LoVo (cell line): ENCODE data around the gene ZFR.
"Not testable (repeated sequence)": the region's sequence is repeated elsewhere in the genome, so short reads cannot be mapped to it uniquely, and the experiment has no call there.

Experiments
- DNase-seq: peaks from one replicate; pipeline ENCODE4 v3.0.0-alpha.2; 2016; ENCODE audit warnings: low spot score

ZFR gene

DNA sequence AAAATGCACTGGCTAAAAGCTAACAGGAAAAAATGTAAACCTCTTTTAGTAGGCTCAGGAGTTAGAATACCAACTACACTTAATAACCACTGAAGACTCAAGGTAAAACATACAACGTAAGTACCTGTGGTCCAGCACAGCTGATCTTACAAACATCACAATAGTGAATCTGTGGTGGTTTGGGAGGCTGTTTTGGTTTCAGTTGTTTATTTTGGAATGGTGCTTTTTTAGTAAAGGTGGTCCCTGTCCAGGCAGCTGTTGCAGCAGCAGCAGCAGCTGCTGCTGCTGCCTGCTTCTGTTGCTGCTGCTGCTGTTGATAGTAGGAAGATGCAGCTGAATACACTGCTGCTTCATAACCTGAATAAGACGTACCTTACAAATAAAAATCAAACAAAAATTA is 37.9 kb downstream of the ZFR start:
- DNase-seq: no peak

GRCh38 chr5:32405507-32405906 is 39.0 kb downstream of the ZFR start:
- no peak for DNase-seq

- no peak for DNase-seq
These were observed 40.8 kb downstream of the ZFR start for GRCh38 chr5:32403760-32404159.

GRCh38 chr5:32400401-32400800 is 44.1 kb downstream of the ZFR start:
- no peak for DNase-seq

DNA sequence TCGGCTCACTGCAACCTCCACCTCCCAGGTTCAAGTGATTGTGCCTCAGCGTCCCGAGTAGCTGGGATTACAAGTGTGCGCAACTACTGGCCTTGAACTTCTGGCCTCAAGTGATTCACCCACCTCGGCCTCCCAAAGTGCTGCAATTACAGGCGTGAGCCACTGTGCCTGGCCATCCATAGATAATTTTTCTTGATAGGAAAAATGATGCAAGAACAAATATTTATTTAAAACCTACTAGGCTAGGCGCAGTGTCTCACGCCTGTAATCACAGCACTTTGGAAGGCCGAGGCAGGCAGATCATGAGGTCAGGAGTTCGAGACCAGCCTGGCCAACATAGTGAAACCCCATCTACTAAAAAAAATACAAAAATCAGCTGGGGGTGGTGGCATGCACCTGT is 45.8 kb downstream of the ZFR start:
- not testable (repeated sequence) for DNase-seq

- DNase-seq: no peak
These were observed 49.6 kb downstream of the ZFR start for GRCh38 chr5:32394981-32395380.

DNA sequence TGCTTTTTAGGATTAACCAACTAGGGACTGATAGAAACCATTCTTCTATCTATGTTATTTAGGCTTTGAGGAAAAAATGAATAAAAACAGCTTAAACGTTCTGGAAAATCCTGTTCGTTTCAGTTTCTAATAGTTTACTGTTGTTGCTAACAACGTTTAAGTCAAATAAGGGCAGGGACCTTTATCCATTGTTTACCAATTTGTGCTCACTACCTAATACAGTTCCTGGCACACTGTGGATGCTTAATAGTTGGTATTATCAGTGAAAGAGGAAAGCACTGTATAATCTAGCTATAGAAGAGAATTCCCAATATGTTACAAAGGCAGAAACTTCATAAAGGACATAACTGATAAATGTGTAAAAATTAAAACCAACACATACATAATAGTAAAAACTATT is 52.5 kb downstream of the ZFR start:
- DNase-seq: no peak

- DNase-seq: no peak
These were observed 53.5 kb downstream of the ZFR start for GRCh38 chr5:32390819-32391591.

DNA sequence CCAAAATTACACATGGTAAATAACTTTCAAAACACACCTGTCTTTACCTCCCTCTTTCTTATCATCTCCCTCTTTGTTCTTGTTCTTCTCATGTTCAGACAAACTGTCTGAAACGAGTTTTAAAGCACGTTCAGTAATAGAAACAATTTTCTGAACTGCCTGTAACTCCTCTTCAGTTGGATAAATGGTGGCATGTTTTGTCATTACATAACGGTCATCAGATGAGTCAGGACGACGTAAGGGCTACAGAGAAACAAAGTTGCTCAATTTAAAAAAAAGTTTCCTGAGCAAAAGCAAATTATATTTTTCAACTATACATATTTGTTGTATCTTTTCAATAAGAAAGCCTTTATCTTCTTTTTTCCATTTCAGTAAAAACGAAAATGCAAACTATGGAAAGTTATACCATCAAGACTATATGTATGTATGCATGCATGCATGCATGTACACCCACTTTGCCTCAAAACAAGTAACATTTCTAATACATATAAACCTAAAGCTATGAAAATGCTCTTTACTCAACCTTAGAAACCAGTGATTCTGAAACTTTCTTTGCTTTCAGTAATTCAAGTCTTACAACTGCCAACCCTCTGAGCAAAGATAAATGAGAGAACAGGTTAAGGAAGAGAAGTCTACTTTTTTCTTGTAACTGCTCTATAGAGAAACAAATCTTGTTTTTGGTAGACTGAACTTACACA is 56.0 kb downstream of the ZFR start:
- no peak for DNase-seq

DNA sequence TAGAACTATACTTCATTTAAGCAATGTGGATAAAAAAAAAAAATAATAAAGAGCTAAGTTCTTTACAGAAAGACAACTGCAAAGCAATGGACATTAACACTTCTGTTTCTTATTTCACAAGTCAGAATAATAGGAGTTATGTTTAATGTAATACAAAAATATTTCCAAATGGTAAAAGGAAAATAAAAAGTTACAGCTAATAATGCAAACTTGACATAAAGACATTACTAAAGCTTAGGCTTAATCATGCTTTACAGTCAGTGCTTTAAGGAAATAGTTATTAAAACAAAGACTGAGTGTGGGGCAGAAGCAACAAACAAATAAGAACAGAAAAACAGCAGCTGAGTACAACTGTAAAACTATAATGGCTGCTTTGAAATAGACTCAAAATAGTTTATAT is 56.7 kb downstream of the ZFR start:
- no peak for DNase-seq

GRCh38 chr5:32387211-32387610 is 57.3 kb downstream of the ZFR start:
- no peak for DNase-seq

- no peak for DNase-seq
These were observed 59.9 kb downstream of the ZFR start for GRCh38 chr5:32384621-32385020.

DNA sequence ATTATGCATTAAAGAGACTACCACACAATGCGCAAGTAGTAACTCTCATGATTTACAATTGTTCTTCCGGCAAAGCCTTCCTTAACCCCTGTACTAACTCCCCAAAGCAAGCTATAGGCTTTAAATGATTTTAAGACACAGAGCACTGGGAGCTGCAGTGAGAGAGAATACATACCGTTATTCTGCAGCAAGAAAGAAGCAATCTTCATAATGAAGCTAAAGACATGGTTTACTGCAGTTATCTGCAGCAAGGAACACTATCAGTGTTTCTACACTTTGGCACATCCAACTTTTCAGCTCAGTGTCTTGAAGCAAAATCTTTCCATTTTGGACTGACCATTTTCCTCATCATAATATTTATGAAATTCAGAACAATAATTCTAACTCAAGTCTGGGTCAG is 61.0 kb downstream of the ZFR start:
- DNase-seq: no peak

- no peak for DNase-seq
These were observed 61.5 kb downstream of the ZFR start for GRCh38 chr5:32383065-32383464.

- no peak for DNase-seq
These were observed 65.1 kb downstream of the ZFR start for GRCh38 chr5:32379421-32379820.

DNA sequence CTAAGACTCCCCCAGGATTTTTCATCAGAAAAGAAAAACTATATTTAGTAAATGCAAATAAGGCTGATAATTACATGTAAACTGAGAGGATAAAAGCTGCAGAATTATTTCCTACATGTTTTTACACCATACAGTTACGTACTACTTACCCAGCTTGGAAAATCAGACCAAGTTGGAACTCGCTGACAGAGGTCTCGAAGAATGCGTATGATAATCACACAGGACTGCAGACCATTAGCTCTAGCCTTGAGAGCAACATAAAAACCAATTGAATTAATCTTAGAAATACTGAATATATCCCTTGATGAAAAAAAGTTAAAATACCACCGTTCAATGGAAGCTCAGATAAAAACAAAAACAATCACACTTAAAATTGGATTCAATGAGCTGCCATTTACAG is 65.6 kb downstream of the ZFR start:
- no peak for DNase-seq

DNA sequence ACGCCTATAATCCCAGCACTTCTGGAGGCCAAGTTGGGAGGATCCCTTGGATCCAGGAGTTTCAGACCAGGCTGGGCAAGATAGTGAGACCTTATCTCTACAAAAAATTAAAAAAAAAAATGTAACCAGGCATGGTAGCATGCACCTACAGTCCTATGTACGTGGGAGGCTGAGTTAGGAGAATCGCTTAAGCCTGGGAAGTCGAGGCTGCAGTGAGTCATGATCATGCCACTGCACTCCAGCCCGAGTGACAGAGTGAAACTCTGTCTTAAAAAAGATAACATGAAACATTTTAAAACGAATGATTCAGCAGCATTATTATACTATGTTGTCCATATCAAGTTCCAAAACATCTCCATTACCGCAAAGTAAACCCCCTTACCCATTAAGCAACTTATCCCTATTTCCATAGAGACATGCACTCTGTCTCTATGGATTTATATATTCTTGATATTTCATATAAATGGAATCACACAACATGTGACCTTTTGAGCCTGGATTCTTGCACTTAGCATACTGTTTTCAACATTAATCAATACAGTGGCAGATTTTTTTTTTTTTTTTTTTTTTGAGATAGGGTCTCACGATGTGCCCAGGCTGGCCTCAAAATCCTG is 74.9 kb downstream of the ZFR start:
- no peak for DNase-seq

DNA sequence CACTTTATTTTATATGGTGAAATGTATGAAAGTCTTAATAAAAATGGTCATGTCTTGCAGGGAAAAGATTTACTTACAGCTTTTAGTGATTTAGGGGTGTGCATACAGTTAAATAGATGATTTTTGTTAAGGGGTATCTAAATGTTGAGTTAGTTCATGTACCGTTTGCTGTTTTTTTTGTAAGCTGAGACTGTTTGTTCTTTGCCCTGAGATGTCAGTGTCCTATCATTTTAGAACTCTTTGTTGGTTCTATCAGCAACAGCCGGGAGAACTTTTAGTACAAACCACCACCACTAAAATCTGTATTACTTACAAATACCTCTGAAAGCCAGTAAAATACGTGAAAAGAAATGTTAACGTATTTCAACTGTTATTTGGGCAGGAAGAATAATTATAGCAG is 75.5 kb downstream of the ZFR start:
- no peak for DNase-seq

DNA sequence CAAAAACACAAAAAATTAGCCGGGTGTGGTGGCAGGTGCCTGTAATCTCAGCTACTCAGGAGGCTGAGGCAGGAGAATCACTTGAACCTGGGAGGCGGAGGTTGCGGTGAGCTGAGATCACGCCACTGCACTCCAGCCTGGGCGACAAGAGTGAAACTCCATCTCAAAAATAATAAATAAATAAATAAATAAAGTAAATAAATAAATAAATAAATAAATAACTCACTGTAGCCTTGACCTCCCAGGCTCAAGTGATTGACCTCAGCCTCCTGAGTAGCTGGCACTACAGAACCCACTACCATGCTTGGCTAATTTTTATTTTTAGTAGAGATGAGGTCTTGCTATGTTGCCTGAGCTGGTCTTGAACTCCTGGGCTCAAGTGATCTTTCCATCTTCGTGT is 77.3 kb downstream of the ZFR start:
- DNase-seq: not testable (repeated sequence)

GRCh38 chr5:32365623-32366022 is 78.9 kb downstream of the ZFR start:
- DNase-seq: no peak

GRCh38 chr5:32363030-32363429 is 81.5 kb downstream of the ZFR start:
- DNase-seq: no peak

DNA sequence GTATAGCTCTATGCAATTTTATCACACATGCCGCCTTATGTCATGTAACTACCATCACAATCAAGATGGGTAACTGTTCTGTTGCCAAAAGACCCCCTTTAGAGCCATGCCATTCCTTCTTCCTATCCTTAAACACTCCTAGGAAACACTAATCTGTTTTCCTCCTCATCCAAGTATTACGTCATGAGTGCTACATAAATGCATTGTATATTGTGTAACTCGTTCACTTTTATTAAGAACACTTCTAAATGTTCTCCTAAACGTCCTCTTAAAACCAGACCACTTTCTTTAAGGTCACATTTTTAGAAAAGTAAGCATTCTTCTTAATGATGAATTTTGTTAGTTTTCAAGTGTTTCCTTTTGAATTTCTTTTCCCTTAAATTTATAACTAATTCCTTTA is 82.0 kb downstream of the ZFR start:
- DNase-seq: no peak

- no peak for DNase-seq
These were observed 83.6 kb downstream of the ZFR start for GRCh38 chr5:32360906-32361305.
